Measurements from ENCODE around the gene HCRT.

Gene HCRT

GRCh38 chr17:42203354-42203753 lies 18.1 kb upstream of the HCRT start:
- Mint-ChIP-seq H3K27me3 (no peaks in the 10 kb centered on the region), H3K9me3 (no peaks in the 10 kb centered on the region), H3K36me3 (ENCODE audit: low read depth) (peaks cover 88% of the 10 kb centered on the region), H3K4me1 (ENCODE audit: low read depth) (peaks cover 2% of the 10 kb centered on the region), H3K27ac (peak overlapping the region; percentile 52), H3K4me3 (no peak overlapping the region)
- no peak for DNase-seq

GRCh38 chr17:42202696-42203095 lies 17.4 kb upstream of the HCRT start:
- H3K27me3 Mint-ChIP-seq, result no peaks in the 10 kb centered on the region
- no peak for DNase-seq
- no peak overlapping the region for H3K4me3 Mint-ChIP-seq
- H3K9me3 Mint-ChIP-seq, result no peaks in the 10 kb centered on the region
- H3K36me3 Mint-ChIP-seq (ENCODE audit: low read depth), result peaks cover 88% of the 10 kb centered on the region
- peak overlapping the region; percentile 52 for H3K27ac Mint-ChIP-seq
- peaks cover 2% of the 10 kb centered on the region for H3K4me1 Mint-ChIP-seq (ENCODE audit: low read depth)

DNA sequence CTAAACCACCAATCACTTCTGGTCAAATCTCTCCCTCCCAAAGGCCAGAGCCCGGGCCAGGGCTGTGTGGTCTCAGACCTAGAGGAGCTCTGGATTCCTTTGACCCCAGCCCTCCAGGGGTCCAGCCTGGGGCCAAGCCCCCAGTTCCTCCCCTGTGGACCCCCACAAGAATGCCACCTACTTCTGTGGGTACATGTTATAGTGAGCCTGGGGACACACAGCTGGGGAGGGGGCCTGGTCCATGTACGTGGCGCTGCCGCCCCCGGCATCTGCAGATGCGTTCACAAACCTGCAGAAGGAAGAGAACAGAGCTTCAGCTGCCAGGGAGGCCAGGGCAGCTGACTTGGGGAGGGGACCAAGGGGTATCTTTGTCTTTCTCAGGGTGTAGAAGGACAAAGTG lies 16.9 kb upstream of the HCRT start:
- no peak for DNase-seq
- Mint-ChIP-seq H3K4me1 (ENCODE audit: low read depth) (peaks cover 2% of the 10 kb centered on the region), H3K36me3 (ENCODE audit: low read depth) (peaks cover 83% of the 10 kb centered on the region), H3K27me3 (no peaks in the 10 kb centered on the region), H3K4me3 (no peak overlapping the region), H3K27ac (peak overlapping the region; percentile 41), H3K9me3 (no peaks in the 10 kb centered on the region)

DNA sequence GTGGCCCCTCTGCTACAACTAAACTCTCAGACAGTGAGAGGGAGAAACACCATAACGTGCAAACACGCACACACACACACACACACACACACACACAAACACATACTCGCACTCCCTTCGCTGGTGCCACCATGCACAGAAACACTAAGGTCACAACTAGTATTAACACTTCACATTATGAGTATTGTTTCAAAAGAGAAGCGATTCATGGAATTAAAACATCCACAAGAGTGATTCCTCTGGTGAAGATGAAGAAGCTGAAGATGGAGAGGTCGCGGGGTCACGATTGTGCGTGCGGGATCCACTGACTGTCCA lies 16.2 kb upstream of the HCRT start:
- Mint-ChIP-seq H3K4me3 (no peak overlapping the region), H3K4me1 (ENCODE audit: low read depth) (peaks cover 2% of the 10 kb centered on the region), H3K36me3 (ENCODE audit: low read depth) (peaks cover 75% of the 10 kb centered on the region), H3K27me3 (no peaks in the 10 kb centered on the region), H3K9me3 (no peaks in the 10 kb centered on the region), H3K27ac (no peak overlapping the region)
- DNase-seq, result no peak

DNA sequence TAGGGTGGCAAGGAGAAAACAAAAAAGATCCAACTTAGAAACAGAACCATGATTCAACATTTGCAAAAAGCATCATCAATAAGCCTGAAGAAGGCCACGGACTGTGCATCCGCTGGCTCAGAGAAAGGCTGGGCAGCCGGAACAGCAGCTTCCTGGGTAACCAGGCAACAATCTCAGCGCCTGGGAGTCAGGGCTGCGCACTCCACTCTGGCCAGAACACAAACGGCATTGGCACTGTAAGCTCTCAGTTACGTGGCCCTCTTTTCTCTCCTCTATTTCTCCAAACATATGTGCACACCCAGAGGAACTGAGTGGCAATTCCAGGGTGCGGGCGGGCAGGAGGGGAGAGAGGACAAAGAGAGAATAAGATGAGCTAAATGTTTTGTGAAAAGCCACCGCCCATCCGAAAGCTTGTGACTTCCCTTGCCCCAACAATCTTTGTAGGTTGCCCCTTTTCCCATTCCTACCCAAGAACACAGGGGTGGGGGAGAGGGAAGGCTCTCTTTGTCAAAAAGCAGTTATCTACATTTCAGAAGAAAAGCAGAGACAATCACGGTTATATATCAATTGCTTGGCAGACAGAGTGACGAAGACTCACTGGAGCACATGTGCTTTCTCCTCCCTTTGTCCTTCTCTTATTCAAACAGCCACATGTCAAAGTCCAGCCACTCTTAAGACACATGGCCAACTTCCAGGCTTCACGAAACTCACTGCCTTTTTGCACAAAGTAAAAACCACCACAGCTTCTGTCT lies 15.6 kb upstream of the HCRT start:
- Mint-ChIP-seq H3K27me3 (no peaks in the 10 kb centered on the region), H3K27ac (peak overlapping the region; percentile 44), H3K4me3 (no peak overlapping the region), H3K36me3 (ENCODE audit: low read depth) (peaks cover 70% of the 10 kb centered on the region), H3K9me3 (no peaks in the 10 kb centered on the region), H3K4me1 (ENCODE audit: low read depth) (peaks cover 2% of the 10 kb centered on the region)
- no peak for DNase-seq

- H3K9me3 Mint-ChIP-seq, result no peaks in the 10 kb centered on the region
- peak overlapping the region; percentile 67 for H3K27ac Mint-ChIP-seq
- H3K4me1 Mint-ChIP-seq (ENCODE audit: low read depth), result peaks cover 7% of the 10 kb centered on the region
- H3K36me3 Mint-ChIP-seq (ENCODE audit: low read depth), result peaks cover 56% of the 10 kb centered on the region
- H3K4me3 Mint-ChIP-seq, result no peak overlapping the region
- no peaks in the 10 kb centered on the region for H3K27me3 Mint-ChIP-seq
- DNase-seq, result no peak
These were observed 14.3 kb upstream of the HCRT start for GRCh38 chr17:42199416-42200011.

GRCh38 chr17:42198897-42199296 lies 13.6 kb upstream of the HCRT start:
- Mint-ChIP-seq H3K9me3 (no peaks in the 10 kb centered on the region), H3K4me1 (ENCODE audit: low read depth) (peaks cover 11% of the 10 kb centered on the region), H3K27ac (peak overlapping the region; percentile 53), H3K36me3 (ENCODE audit: low read depth) (peaks cover 52% of the 10 kb centered on the region), H3K27me3 (no peaks in the 10 kb centered on the region), H3K4me3 (no peak overlapping the region)
- DNase-seq, result no peak

DNA sequence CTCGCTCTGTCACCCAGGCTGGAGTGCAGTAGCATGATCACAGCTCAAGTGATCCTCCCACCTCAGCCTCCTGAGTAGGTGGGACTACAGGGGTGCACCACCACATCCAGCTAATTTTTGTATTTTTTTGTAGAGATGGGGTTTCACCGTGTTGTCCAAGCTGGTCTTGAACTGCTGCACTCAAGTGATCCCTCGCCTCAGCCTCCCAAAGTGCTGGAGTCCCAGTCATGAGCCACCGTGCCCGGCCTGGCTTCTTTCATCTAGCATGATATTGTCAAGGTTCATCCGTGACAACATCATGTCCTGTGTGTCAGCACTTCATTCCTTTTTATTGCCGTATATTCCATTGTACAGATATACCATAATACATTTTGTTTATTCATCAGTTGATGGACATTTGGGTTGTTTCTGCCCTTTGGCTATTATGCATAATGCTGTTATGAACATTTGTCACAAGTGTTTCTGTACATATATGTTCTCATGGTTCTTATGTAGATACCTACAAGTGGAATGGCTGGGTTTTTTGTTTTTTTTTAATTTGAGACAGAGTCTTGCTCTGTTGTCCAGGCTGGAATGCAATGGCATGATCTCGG lies 12.4 kb upstream of the HCRT start:
- Mint-ChIP-seq H3K4me1 (ENCODE audit: low read depth) (peaks cover 21% of the 10 kb centered on the region), H3K27me3 (no peaks in the 10 kb centered on the region)

DNA sequence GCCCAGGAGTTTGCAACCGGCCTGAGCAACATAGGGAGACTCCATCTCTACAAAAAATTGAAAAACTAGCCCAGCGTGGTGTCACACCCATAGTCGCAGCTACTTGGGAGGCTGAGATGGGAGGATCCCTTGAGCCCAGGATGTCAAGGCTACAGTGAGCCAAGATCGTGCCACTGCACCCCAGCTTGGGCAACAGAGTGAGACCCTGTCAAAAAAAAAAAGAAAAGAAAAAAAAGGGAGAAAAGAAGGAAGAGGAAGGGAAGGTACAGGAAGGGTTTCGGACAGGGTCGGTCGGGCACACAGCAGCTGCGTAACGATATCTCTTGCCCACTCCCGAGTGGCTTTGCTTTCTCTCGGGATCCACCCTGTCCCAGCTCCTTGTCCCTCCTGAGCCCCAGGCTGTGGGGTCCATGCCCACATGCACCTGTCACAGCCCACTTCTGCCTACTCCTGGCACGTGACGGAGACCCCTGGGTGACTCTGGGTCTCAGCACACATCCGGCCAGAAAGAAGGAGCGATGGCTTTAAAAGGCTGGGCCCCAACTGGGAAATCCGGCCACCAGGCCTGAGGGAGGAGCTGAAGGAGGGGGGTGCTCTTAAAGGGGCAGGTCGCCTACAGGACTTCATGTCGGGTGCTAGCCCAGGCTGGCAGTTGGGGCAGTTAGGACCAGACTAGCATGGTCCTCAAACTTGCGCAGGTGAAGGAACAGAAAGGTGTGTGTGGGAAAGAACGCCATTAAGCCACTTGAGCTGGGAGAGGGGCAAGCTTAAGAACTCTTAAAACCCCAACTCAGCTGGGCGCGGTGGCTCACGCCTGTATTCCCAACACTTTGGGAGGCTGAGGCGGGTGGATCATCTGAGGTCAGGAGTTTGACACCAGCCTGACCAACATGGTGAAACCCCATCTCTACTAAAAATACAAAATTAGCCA lies 9.0 kb upstream of the HCRT start, which contains the start of gene GHDC:
Gene GHDC, minus strand, starts transcription at position 526 of the 931 bp plus-strand sequence. CDS start 913 bp downstream, outside the sequence.
- peak; percentile 83 for DNase-seq
- peak within 1 kb of the TSS; percentile 93 for H3K27ac Mint-ChIP-seq
- no peaks in the 10 kb centered on the region for H3K9me3 Mint-ChIP-seq
- H3K36me3 Mint-ChIP-seq (ENCODE audit: low read depth), result peaks cover 11% of the 10 kb centered on the region
- no peaks in the 10 kb centered on the region for H3K27me3 Mint-ChIP-seq
- H3K4me3 Mint-ChIP-seq, result peak within 1 kb of the TSS; percentile 91
- peaks cover 27% of the 10 kb centered on the region for H3K4me1 Mint-ChIP-seq (ENCODE audit: low read depth)

More for the DNA sequence above, 12.4 kb upstream of the HCRT start:
- Mint-ChIP-seq H3K27ac (peak overlapping the region; percentile 44), H3K36me3 (ENCODE audit: low read depth) (peaks cover 40% of the 10 kb centered on the region), H3K9me3 (no peaks in the 10 kb centered on the region), H3K4me3 (no peak overlapping the region)
- DNase-seq, result no peak

DNA sequence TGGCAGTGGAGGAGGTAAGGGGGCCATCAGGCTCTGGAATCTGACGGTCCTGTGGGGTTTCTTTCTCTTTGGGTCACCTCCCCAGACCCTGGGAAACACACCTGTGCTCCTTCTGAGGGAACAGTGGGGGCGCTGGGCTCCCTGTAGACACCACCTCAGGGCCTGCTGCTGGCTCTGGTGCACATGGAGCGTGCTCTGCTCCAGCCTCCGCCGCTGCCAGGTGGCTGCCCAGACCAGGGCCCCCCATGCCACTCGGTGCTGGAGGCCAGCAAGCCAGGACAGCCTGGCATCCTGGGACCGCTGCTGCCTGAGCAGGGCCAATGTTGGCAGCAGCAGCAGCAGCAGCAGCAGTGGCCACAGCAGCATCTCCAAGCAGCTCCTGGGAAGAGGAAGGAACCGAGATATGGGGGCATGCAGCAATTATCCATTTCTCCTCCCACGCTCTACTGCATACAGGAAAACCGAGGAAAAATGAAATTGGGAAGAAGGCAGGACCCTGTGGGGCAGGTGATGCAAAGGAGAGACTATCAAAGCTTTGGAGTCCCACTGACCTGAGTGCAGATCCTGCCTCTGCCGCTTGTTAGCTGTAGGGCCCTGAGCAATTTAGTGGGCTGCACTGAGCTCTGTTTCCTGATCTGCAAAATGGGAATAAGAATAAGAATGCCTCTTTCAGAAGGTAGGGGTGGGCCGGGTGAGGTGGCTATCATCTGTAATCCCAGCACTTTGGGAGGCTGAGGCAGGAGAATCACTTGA lies 8.1 kb upstream of the HCRT start:
- H3K27ac Mint-ChIP-seq, result peak overlapping the region; percentile 93
- H3K4me3 Mint-ChIP-seq, result peak overlapping the region; percentile 91
- no peaks in the 10 kb centered on the region for H3K9me3 Mint-ChIP-seq
- peaks cover 6% of the 10 kb centered on the region for H3K36me3 Mint-ChIP-seq (ENCODE audit: low read depth)
- H3K27me3 Mint-ChIP-seq, result no peaks in the 10 kb centered on the region
- peaks cover 27% of the 10 kb centered on the region for H3K4me1 Mint-ChIP-seq (ENCODE audit: low read depth)
- no peak for DNase-seq

DNA sequence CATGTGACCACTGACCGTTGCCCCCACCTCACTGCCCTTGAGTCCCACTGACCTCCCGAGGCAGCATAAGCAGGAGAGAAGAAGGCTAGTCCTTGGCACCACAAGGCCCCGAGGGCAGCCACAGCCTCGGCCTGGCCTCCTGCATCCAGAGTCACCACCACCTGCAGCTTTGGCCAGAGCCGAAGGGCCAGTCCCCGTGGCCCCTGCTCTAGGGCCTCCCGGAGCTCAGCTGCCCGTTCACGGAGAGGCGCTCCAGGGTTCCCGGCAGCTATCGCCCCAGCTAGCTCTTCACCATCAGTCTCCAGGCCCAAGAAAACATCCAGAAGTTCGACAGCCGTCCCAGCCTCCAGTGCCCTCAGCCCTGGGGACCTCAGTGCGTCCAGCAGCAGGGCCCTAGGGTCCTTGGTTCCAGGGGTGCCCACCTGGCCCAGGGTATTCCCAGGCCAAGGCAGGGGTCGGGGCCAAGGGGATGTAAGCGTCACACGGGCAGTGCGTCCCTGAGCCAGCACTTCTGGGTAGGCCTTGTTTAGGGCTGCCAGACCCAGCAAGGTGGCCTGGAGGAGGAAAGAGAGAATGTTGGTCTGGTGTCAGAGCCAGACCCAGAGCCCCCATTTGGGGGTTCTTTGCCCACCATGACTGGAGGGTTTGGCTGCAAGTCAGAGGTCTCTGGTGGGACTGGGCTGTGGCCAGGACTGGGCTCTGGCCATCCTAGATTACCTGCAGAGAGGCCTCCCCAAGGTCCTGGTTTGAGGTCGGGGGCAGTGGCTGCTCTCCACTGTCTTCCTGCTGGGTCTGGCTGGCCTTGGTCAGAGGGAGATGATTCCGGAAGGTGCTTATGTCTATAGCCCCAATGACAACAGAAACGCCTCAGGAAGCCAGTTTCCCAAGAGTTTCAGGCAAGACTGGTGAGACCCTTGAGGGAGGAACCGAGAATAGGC lies 7.2 kb upstream of the HCRT start:
- peaks cover 27% of the 10 kb centered on the region for H3K4me1 Mint-ChIP-seq (ENCODE audit: low read depth)
- H3K27ac Mint-ChIP-seq, result no peak overlapping the region
- peaks cover 6% of the 10 kb centered on the region for H3K36me3 Mint-ChIP-seq (ENCODE audit: low read depth)
- H3K4me3 Mint-ChIP-seq, result peak overlapping the region; percentile 91
- H3K9me3 Mint-ChIP-seq, result no peaks in the 10 kb centered on the region
- DNase-seq, result no peak
- no peaks in the 10 kb centered on the region for H3K27me3 Mint-ChIP-seq

- Mint-ChIP-seq H3K4me1 (ENCODE audit: low read depth) (peaks cover 27% of the 10 kb centered on the region), H3K36me3 (ENCODE audit: low read depth) (peaks cover 6% of the 10 kb centered on the region), H3K9me3 (no peaks in the 10 kb centered on the region), H3K27ac (no peak overlapping the region), H3K27me3 (no peaks in the 10 kb centered on the region), H3K4me3 (no peak overlapping the region)
- DNase-seq, result no peak
These were observed 6.0 kb upstream of the HCRT start for GRCh38 chr17:42191275-42191608.
